ENCODE results near the gene LZTS2.

GRCh38 chr10:101027106-101027720 lies 27.6 kb downstream of the LZTS2 start:
- TF ChIP-seq CTCF (conservative IDR thresholded peaks at IDR 0.05 in 1 of 2, IDR thresholded peaks at IDR 0.05 in 1 of 2; ENCODE audit: extremely low read depth in 1 of 2, insufficient read depth in 1 of 2, low read depth in 1 of 2, low read length in 2 of 2) (no peak), EZH2 (IDR thresholded peaks at IDR 0.05; ENCODE audit: borderline replicate concordance, low read length) (no peak)
